ENCODE data around the gene RNF141. TPM values are rescaled to one million over a fixed set of nuclear protein-coding genes. Genes with fewer than 3 reads are reported as not detected.
A peak's percentile ranks its signal among the peaks of the same experiment; 100 is the strongest.

The RNF141 gene
- total RNA-seq, 1 donor from 2014 or later, result 36.9 TPM

- H3K27me3 Mint-ChIP-seq, result no peaks in the 10 kb centered on the region
- H3K4me1 Mint-ChIP-seq, result peaks cover 26% of the 10 kb centered on the region
- DNase-seq (no peak), ATAC-seq (ENCODE audit: low read depth) (no peak)
- H3K9me3 Mint-ChIP-seq, result no peaks in the 10 kb centered on the region
- ChIA-PET CTCF (interaction anchor here (1.1 to 4.0 kb wide), 2 partner anchors 88 to 95 kb away, joined by 3 to 29 read pairs; no protein-coding TSS in a partner anchor), POLR2A (interaction anchor here (0.6 kb wide), 1 partner anchor 739 kb away, joined by 4 read pairs; no protein-coding TSS in a partner anchor)
- intact Hi-C loops (cut with micrococcal nuclease), result no loop called here
- H3K36me3 Mint-ChIP-seq (ENCODE audit: low read depth), result peaks cover 93% of the 10 kb centered on the region
- H3K27ac Mint-ChIP-seq, result peak overlapping the region; percentile 5
- H3K4me3 Mint-ChIP-seq, result no peak overlapping the region
- TF ChIP-seq CTCF (IDR thresholded peaks at IDR 0.05), result no peak
These were observed 40.0 kb downstream of the RNF141 start for GRCh38 chr11:10500757-10501684.

- Mint-ChIP-seq H3K4me1 (peaks cover 26% of the 10 kb centered on the region), H3K36me3 (ENCODE audit: low read depth) (peaks cover 92% of the 10 kb centered on the region), H3K27me3 (no peaks in the 10 kb centered on the region), H3K9me3 (no peaks in the 10 kb centered on the region), H3K4me3 (no peak overlapping the region), H3K27ac (peak overlapping the region; percentile 5)
- POLR2A ChIA-PET, result no interaction called here
- DNase-seq (no peak), ATAC-seq (ENCODE audit: low read depth) (no peak)
- no peak for TF ChIP-seq CTCF (IDR thresholded peaks at IDR 0.05)
- intact Hi-C loops (cut with micrococcal nuclease), result no loop called here
- CTCF ChIA-PET, result interaction anchor here (1.9 kb wide), 1 partner anchor 87 kb away, joined by 7 read pairs; no protein-coding TSS in a partner anchor
These were observed 40.9 kb downstream of the RNF141 start for GRCh38 chr11:10499874-10500601.

GRCh38 chr11:10499452-10499851 is 41.5 kb downstream of the RNF141 start:
- no peak for TF ChIP-seq CTCF (IDR thresholded peaks at IDR 0.05)
- ATAC-seq (ENCODE audit: low read depth) (no peak), DNase-seq (no peak)
- Mint-ChIP-seq H3K9me3 (no peaks in the 10 kb centered on the region), H3K4me1 (peaks cover 25% of the 10 kb centered on the region), H3K27me3 (no peaks in the 10 kb centered on the region), H3K36me3 (ENCODE audit: low read depth) (peaks cover 92% of the 10 kb centered on the region), H3K4me3 (no peak overlapping the region), H3K27ac (no peak overlapping the region)
- CTCF ChIA-PET, result interaction anchor here (0.9 to 1.9 kb wide), 2 partner anchors 15 to 86 kb away, joined by 3 to 7 read pairs; no protein-coding TSS in a partner anchor
- POLR2A ChIA-PET, result no interaction called here
- intact Hi-C loops (cut with micrococcal nuclease), result no loop called here

- intact Hi-C loops (cut with micrococcal nuclease), result no loop called here
- H3K27me3 Mint-ChIP-seq, result no peaks in the 10 kb centered on the region
- H3K4me1 Mint-ChIP-seq, result peaks cover 17% of the 10 kb centered on the region
- H3K4me3 Mint-ChIP-seq, result no peak overlapping the region
- ChIA-PET POLR2A (interaction anchor here (0.6 to 1.3 kb wide), 2 partner anchors 10 to 34 kb away, joined by 3 to 4 read pairs; no protein-coding TSS in a partner anchor), CTCF (interaction anchor here (0.9 to 1.9 kb wide), 3 partner anchors 15 to 85 kb away, joined by 3 to 8 read pairs (median 7); no protein-coding TSS in a partner anchor)
- DNase-seq, result no peak
- no peak for ATAC-seq (ENCODE audit: low read depth)
- no peak for TF ChIP-seq CTCF (IDR thresholded peaks at IDR 0.05)
- peaks cover 91% of the 10 kb centered on the region for H3K36me3 Mint-ChIP-seq (ENCODE audit: low read depth)
- no peak overlapping the region for H3K27ac Mint-ChIP-seq
- H3K9me3 Mint-ChIP-seq, result no peaks in the 10 kb centered on the region
These were observed 42.3 kb downstream of the RNF141 start for GRCh38 chr11:10498426-10499250.
